Brain pericyte (primary cell): ENCODE results near the gene SARDH.
A peak's percentile ranks its signal among the peaks of the same experiment; 100 is the strongest.

Source experiments
- DNase-seq: peaks from one replicate; pipeline ENCODE4 v3.0.0-alpha.2; 2012; ENCODE audit warnings: low read depth, low spot score

The SARDH gene

DNA sequence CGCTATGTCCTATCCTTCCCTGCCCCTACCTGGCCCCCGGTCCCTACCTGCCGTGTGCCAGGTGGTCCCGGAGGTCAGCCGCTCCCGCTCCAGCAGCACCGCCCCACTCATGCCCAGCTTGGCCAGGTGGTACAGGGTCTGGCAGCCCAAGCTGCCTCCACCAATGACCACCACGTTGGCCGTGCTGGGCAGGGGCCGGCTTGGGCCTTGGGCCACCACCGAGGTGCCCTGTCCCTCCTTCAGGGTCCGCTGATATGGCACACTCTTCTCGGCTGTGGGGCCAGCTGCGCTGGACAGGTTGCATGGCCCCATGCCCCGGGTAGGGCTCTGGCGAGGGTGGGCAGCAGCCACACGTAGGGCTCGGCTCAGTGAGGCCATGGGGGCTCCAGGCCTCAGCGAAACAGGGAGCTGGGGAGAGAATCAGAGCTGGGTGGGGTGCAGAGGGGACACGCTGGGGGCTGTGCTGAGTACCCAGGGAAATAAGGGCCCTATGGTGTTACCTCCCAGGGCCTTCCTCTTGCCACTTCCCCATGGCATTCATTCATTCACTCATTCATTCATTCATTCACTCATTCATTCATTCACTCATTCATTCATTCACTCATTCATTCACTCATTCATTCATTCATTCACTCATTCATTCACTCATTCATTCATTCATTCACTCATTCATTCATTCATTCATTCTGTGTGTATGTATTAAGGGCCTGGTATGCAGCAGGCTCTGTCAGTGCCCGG lies 4.2 kb downstream of the SARDH start:
- no peak for DNase-seq

DNA sequence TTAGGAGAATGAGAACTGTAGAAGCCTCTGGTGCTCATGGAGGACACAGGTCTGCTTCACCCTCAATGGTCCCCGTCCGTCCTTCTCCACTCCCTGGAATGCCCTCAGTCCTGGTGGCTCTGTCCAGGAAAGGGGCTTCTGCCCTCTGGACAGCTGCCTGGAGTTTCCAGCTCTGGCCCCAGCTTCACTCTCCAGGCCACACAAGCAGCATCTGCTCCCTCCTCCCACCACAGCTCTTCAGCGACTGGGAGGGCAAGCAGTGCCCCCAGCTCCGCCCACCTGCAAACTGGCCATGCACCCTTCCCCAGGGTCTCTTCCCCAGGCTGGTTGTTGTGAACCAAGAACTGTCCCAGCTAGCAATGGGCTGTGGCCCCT lies 4.7 kb downstream of the SARDH start:
- DNase-seq: no peak

DNA sequence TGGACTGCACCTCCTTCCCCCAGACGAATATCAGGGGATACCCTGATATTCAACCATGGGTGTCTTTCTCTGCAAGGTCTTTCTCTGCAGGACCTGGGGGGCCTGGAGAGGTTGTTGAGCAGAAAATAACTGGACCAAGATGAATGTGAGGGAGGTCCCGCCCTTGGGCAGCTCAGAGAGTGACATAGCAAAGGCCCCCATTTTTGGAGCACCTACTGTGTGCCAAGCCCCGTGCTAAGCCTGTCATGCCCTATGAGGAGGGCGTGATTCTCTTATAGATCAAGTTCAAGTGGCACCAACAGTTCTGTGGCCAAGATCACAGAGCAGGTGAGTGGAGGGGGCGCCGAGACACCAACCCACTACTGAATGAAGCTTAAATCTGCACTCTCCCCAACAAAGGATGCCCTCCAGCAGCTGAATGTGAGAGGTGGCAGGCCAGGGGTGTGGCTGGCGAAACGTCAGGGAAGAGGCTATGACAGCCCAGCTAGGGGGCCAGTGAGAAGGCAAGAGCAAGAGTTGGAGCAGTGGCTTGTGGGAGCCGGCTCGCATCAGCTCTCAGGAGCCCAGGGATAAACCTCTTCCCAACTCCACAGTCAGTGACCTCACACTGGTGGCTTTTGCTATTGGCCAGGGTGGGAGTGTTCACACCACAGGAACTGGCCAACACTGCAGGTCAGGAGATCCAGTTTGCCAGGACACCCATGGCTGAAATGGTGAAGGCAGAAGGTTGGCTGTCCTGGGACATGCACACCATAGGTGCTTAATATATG lies 5.3 kb downstream of the SARDH start:
- DNase-seq: no peak

DNA sequence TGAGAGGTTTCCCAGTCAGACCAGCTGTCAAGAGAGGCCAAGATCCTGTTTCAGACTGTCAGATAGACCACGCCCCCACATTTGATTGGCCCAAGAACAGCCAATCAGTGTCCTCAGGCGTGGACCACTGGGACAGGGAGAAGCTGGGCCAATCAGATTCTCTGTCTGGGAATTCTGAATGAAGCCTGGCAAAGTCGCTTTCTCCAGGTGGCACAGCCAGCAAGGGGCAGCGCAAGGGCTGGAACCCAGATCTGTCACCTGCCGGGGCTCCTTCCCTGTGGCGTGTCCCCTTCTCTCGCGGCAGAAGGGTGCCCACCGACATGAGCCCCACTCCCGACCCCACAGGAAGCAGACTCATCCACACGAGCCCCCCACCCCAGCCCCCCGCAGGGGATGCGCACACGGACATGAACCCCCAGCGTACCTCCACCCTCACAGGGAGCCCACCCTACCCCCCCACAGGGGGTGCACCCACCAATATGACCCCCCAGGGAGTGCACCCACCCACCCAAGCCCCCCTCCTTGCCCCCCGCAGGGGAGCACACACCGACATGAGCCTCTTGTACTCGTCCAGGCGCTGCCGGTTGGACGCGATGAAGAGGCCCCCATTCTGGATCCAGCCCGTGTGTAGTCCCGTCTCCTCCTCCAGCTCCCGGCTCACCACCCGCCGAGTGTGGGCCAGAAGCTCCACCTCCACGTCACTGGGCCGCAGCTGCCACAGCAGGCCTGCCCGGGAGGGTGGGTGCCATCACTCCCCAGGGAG lies 6.1 kb downstream of the SARDH start:
- DNase-seq: no peak

DNA sequence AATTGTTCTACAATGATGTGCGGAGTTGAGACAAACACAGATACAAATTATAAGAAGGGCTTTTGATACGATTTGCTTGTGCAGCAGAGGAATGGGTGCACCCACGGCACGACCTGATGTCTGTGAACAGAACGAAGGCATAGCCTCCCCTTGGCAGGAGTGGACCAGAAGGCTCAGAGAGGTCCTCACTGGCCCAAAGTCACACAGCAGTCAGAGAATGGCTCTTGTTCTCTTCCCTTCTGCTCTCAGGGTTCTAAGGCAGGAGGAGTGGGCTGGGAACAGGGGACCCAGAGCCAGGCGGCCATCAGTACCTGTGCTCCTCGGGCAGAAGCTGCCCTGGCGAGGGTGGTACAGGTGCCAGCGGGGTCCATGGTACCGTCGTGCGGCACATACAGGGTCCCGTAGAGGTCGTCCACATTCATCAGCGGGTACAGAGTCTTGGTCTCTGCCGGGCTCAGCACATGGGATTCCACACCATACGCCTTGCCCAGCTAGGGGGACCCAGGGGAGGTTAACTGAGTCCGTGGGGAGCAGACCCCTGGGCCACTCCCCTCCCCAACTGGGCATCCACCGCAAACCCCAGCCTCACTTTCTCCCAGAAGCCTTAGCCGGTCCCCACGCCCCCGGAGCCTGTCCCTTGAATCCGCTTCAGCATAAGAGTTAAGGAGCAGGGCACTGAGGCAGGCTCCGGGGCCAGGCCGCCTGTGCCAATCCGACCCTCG lies 7.0 kb downstream of the SARDH start:
- no peak for DNase-seq

DNA sequence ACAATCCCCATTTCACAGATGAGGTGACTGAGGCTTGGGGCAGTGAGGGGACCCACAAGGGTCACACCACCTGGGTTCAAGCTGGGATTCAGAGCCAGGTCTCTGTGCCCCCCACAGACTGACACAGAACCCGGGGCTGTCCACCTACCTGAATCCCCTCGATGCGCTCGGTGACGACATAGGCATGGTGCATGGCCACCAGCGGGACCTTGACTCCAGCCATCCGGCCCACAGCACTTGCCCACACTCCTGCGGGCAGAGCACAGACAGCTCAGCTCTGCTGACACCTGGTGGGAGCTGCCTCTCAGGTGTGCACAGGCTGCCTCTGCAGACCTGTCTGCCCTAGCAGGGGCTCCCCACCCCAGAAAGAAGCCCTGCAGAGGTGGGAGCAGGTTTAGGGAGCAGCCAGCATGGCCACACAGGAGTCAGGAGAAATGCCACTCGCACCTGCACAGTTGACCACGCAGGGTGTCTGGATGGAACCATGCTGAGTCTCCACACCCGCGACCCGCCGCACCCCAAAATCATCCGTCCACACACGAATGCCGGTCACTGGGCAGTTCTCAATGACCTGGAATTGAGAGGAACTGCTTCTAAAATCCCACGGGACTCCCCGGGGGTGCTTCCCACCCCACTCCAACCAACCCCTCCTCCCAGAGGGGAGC lies 8.4 kb downstream of the SARDH start:
- no peak for DNase-seq

DNA sequence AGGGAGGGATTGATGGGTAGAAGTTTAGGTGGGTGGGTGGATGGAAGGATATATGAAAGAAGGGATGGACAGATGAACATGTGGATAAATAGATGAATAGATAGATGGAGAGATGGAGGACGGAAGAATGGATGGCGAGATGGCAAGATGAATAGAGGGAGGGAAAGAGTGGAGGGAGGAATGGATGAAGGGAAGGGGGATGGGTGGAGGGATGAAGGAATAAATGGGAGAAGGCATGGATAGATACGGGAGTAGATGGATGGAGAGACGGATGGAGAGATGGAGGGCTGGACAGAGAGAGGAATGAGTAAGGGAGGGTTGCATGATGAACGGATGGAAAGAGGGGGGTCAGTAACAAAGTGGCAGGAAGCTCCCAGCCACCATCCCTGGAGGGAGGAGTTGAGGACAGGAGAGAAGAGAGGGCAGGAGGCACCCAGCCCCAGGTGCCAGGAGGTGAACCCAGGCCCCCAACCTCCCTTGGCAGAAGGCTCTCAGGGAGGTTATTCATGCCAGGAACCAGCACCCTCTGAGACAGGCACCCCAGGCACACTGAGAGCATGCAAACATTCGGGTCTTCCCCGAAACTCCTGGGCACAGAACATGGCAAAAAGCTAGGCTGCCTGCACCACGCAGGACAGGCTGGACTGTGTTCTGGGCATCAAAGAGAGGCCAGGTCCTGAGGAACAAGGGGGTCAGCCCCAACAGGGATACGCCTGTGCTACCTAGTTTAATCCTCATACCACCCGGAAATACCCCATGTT lies 9.1 kb downstream of the SARDH start:
- DNase-seq: no peak

DNA sequence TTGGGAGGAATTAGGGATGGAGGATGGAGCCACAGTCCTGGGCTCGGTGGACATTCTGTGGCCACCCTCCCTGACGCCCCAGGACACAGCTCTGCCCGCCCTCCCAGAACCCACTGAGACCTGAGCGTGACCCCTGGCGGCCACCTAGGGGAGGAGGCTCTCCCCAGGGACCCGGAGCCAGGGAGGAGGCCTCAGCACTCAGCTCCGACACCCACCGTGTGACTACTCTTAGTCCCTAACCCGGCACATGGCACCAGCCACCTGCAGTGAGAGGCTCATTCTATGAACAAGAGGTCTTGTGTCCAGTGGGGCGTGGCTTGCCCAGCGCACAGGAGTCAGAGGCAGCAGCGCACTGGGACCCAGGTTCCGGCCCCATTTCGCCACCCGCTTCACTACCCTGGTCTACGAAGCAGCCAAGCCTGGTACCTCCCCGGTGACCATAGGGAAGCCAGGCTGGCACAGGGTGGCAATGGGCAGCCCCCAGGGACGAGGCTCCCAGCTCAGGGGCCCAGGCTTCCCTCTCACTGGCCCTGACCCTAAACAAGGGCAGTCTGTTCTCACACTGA lies 10.2 kb downstream of the SARDH start:
- no peak for DNase-seq

DNA sequence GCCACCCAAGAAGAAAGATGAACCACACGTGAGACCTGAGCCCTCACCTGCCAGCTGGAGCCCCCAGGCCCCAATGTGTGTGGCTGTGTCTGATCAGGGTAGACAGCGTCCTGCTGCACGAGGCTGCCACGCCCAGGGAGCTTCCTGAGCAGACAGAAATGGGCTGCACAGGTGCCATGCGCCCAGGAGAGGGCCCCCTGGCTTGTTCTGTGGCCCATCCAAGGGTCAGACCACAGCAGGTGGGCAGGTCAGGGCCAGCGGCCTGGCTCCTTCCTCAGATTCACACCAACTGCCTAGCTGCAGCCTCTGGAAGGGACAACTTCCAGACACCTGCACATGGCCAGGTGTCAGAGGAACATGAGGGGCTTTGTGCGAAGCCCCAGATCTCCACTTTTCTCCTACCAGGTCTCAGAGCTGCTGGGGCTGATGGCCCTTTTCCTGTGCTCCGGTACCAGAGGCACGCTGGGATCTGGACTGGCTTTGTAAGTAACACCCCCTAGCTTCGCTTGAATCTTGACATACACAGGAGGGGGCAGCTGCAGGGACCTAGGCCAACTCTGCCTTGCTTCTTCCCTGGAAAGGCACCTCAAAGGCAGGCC lies 10.8 kb downstream of the SARDH start:
- DNase-seq: no peak

DNA sequence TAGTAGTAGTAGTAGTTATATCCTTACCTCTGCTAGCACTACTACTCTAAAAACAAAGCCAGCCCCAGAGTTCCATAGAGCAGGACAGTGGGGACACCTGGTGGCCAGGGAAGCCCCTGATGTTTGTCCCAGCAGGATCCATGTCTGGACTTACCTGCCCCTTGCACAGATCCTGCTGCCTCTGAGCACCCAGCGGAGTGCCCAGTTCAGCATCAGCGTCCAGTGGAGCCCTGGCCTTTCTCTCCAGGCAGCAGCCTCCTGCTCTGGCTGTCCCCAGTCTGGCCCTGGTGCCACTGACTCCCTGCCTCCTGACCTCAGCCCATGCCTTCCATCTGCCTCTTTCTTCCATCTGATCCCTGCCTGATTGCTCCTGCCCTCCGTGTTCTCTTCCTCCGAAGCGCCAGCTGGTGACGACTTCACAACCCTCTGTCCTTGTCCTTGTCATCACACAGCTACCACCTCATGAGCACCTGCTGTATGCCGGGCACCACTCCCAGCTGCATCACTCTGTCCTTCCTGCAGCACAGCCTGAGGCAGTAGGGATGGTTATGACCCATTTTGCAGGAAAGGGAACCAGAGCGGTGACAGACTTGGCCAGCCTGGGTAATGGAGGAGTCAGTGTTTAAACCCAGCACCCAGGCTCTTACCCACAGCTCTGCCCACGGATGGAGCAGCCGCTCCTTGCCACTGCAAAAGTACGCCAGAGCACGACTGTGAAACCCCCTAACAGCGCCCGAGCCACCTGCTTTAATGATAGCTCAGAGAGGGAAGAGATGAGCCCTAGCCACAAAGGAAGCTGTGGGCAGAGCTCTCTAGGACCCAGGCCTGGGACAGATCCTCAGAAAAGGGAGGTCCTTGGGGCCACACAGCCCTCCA lies 11.5 kb downstream of the SARDH start:
- no peak for DNase-seq

DNA sequence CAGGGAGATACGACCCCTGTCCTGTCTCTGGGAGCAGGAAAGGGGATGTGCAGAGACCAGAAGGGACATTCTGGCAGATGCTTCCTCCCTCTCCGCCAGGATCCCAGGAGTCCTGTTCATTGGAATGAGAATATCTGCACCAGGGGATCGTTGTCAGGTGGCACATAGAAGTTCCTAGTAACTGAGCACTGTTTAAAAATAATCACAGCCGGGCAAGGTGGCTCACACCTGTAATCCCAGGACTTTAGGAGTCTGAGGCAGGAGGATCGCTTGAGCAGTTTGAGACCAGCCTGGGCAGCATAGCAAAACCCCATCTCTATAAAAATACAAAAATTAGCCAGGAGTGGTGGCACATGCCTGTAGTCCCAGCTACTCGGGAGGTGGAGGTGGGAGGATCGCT lies 12.3 kb downstream of the SARDH start:
- no peak for DNase-seq

DNA sequence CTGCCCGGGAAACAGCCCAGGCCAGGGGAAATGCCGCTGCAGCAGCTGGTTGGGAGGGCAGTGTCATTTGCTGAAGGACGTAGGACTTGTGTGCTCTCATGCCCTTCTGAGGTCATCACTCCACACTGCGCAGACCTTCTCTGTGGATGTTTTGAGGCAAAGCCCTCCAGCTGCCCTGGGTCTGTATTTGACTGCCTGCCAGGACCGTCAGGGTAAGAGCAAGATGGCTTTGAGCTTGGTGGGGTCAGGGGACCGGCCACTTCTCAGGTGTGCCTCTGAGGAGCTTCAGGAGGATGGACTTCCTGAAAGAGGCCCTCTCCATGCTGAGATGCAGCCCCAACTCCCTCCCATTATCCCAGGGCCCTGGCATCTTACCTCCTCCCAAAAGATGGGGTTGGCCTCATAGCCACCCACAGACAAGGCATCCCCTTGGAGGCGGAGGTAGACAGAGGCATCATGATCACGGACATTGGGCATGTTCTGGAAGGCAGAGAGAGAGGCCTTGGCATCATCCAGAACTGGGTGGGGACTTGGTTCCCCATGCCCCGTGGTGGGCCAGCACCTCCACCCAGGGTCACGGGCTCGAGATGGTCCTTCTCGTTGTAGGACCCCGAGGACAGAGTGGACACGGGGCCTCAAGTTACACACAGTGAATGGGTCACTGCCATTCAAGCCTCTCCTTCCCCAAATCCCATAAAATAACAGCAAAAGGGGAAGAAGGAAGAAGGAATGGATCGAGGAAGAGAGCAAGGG lies 19.4 kb downstream of the SARDH start:
- no peak for DNase-seq

DNA sequence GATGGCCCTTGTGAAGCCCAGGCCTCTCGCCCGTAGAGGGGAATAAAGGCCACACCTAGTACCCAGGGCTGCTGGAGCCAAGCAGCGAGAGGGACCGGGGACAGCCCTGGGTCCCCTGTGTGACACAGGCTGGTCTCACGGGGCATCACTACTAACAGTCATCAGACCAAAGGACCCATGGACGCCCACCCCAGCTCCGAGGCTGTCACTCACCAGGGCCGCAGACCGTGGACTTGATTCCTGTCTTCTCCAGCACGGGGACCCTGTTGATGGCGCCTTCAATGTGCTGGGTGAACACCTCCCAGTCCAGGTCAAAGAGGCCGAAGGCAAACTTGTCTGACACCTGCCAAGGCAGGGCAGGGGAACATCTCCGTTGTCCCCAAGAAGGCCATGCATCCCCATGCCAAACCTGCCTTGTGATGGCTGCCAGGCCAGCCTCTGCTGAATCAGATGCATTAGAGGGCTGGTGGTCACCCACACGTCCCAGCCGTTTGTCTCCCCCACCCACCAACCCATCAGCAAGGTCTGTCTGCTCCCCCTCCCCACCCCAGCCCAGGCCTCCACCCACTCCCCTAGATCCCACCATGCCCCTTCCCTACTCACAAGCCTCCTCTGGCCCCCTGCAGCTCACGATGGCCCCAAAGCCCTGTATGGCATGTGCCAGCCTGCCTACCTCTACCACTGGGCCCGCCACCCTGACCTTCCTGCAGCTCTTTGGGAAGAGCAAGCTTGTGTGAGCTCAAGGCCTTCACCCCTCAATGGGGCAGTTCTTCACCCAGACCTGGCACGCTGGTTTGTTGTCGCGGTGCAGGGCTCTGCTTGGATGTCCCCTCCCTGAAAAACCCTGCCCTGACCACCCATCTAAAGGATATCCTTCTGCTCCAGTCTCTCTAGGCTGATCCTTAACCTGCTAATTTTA lies 20.8 kb downstream of the SARDH start:
- DNase-seq: no peak

DNA sequence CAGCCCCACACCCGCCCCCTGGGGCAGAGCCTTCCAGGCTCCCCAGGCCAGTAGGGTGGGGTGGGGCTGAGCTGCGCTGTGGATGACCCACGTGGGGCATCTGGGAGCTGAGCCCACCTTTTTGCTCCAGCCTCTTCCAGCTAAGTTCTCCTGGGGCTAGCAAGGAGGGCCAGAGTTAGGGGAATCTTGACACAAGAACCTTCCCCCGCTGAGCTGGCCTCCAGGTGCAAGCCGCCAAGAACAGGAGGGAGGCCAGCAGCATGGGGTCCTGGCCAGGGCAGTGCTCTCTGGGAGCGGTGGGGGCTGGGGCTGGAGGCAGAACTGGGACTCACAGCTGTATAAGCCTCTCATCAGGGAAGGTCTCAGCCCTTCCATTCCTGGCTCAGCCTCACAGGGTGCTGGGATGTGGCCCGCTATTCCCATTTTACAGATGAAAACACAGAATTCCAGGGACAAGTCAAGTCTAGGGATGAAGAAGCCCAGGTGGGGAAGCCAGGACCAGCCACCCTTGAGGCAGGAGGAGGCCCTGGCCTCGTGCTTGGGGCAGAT lies 21.5 kb downstream of the SARDH start:
- peak; percentile 40 for DNase-seq

DNA sequence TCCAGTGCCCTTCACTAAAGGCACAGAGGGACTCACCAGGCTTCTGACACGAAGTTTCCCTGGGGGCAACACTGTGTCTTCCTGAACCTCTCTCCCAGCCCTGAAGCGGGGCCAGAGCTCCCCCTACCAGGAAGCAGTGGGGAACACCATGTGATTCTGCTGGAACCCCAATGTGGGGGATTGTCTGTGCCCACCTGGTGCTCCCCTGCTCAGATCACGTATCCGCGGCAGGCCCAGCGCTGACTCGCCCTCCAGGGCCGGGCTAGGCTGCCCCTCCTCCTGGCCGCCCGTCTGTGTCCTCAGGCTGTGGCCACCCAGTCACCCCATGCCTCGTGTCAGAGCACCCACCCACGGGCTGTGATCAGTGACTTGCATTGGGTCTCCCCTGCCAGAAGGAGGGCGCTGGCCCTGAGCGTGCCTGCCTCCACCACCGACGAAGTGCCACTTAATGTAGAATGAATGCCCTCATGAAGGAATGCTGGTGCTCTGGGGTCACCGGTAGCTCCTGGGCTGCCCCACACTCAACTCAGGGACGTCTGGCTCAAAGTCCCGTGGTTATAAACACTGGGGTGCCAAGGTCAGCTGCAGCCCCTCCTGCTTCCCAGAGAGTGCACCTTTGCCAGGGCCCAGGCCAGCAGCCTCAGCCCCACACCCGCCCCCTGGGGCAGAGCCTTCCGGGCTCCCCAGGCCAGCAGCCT lies 22.1 kb downstream of the SARDH start:
- DNase-seq: no peak

DNA sequence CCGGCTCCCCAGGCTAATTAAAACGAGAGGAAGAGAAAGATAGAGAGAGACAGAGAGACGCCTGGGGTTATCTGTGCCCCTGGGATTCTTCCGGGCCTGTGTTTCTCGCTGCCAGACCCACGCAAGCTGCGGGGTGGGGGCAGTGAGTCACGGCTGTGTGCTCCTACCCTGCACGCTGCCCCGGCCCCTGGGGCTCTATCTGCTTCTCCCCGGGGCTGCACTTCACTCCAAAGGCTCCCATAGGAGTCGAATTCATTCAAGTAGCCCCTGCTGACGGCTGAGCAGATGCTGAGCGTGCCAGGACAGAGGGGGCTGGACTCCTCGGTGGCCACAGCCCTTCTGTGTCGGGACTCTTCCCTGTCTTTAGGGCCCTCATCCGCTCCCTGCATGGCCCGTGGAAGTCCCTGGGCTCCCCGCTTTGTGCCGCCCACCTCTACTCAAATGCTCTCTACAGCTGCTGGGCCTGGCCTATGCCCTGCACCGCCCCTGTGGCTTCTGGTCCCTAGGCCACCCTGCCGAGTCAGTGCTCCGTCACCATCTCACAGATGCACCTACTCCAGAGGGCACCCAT lies 22.8 kb downstream of the SARDH start:
- DNase-seq: no peak
